Measurements from ENCODE around the gene VSTM4. TPM values are rescaled to one million over a fixed set of nuclear protein-coding genes. Genes with fewer than 3 reads are reported as not detected.

Gene VSTM4
- total and polyA plus RNA-seq, 2 of the 4 experiments (the other 2 are of a cell fraction), result 2.4 to 2.9 TPM

DNA sequence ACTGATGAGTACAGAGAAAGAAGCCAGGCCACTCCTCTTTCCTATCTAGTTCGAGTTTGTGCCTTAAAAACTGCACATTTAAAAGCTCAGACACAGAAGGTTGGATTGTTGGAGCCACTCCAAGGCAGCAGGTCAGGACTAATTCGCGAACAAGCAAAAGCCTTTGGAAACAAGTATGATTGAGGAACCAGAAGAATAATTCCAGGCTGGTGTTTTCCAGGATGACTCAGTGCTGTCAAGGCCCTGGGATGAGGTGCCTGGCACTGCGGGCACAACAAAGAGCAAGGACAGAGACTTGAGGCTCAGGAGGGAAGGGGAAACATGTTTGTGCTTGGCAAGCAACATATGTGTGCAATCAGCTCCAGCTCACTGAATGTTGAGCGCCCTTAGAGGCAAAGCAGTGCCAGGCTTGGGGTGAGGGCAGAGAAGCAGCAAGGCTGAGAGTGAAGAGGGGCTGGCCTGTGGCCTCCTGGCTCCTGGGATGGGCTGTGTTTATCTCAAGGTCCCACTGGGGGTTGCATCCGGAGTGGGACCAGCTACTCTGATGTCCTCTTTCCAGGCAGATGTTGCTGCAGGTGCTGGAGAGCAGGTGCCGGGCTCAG, 44.1 kb downstream of the VSTM4 start:
- Histone ChIP-seq H2BK20ac (ENCODE audit: low read depth, low read length) (no peak overlapping the region), H4K8ac (ENCODE audit: low read depth in 2 of 2, low read length in 2 of 2) (no peak overlapping the region), H3K23ac (ENCODE audit: low read depth, low read length) (no peak overlapping the region), H2AK5ac (ENCODE audit: low read depth, low read length) (no peak overlapping the region), H3K27me3 (ENCODE audit: control insufficient read depth, insufficient read depth, low read length) (no peaks in the 10 kb centered on the region), H3K4me2 (ENCODE audit: low read depth, low read length) (no peak overlapping the region), H4K91ac (ENCODE audit: insufficient read depth, low read depth, low read length) (no peak overlapping the region), H3K36me3 (ENCODE audit: control insufficient read depth, insufficient read depth, low read length) (peaks cover 27% of the 10 kb centered on the region; the same call in 1 of the 2 replicates), H3K18ac (ENCODE audit: low read depth, low read length) (no peak overlapping the region), H4K5ac (ENCODE audit: low read depth, low read length) (no peak overlapping the region), H2BK5ac (ENCODE audit: low read depth, low read length, poor library complexity, severe bottlenecking) (no peak overlapping the region), H3K9ac (ENCODE audit: low read depth, low read length) (no peak overlapping the region), H2BK15ac (ENCODE audit: low read depth, low read length) (no peak overlapping the region), H3K9me1 (ENCODE audit: insufficient read depth, low read length) (peaks cover 9% of the 10 kb centered on the region), H3K9me3 (ENCODE audit: control insufficient read depth, insufficient read depth, low read length) (no peaks in the 10 kb centered on the region), H2AFZ (replicated peaks; ENCODE audit: low read length, poor library complexity) (no peak overlapping the region), H2AK9ac (replicated peaks; ENCODE audit: low read depth, low read length, poor library complexity) (no peak overlapping the region), H3K4me1 (ENCODE audit: control insufficient read depth, insufficient read depth, low read length) (no peaks in the 10 kb centered on the region), H3K27ac (ENCODE audit: insufficient read depth, low read length) (no peak overlapping the region), H3K4me3 (ENCODE audit: insufficient read depth, low read depth, low read length) (no peak overlapping the region), H3K14ac (replicated peaks; ENCODE audit: low read depth, low read length) (no peak overlapping the region), H4K20me1 (ENCODE audit: insufficient read depth, low read length) (peaks cover 3% of the 10 kb centered on the region), H3K56ac (ENCODE audit: extremely low read depth, insufficient read depth, low read length) (no peak overlapping the region), H3K4ac (ENCODE audit: low read depth, low read length) (no peak overlapping the region), H3K79me1 (ENCODE audit: low read depth in 1 of 2, low read length in 2 of 2) (no peaks in the 10 kb centered on the region), H2BK120ac (ENCODE audit: low read depth, low read length) (no peak overlapping the region)
- ChIA-PET CTCF (no interaction called here), POLR2A (ENCODE audit: unreplicated experiment) (no interaction called here)
- ATAC-seq (ENCODE audit: low read depth) (no peak; the same call in 1 of the 2 replicates), DNase-seq (peak; percentile 32)
- in situ Hi-C loops (cut with MboI; ENCODE audit: low sequenced_read_pairs) (no loop called here), intact Hi-C loops (cut with micrococcal nuclease) (no loop called here), dilution Hi-C loops (cut with HindIII; ENCODE audit: low sequenced_read_pairs, unreplicated experiment) (no loop called here)
- TF ChIP-seq CEBPB (IDR thresholded peaks at IDR 0.05; ENCODE audit: low read depth, low read length) (no peak), SMC3 (IDR thresholded peaks at IDR 0.05; ENCODE audit: low read depth, low read length) (no peak), MAFK (IDR thresholded peaks at IDR 0.05; ENCODE audit: low read depth, low read length) (no peak), POLR2A (IDR thresholded peaks at IDR 0.05; ENCODE audit: low read depth, low read length) (no peak), MAZ (IDR thresholded peaks at IDR 0.05; ENCODE audit: borderline replicate concordance, low read depth, low read length) (no peak), CHD1 (IDR thresholded peaks at IDR 0.05; ENCODE audit: low read depth, low read length) (no peak), NFE2L2 (IDR thresholded peaks at IDR 0.05; ENCODE audit: low read depth, low read length) (no peak), RCOR1 (IDR thresholded peaks at IDR 0.05; ENCODE audit: insufficient replicate concordance, low read length) (no peak), RFX5 (IDR thresholded peaks at IDR 0.05; ENCODE audit: low read depth, low read length) (no peak), RAD21 (IDR thresholded peaks at IDR 0.05; ENCODE audit: low read length) (no peak), FOS (IDR thresholded peaks at IDR 0.05; ENCODE audit: low read depth, low read length) (no peak), MXI1 (IDR thresholded peaks at IDR 0.05; ENCODE audit: borderline replicate concordance, low read depth, low read length) (no peak), BHLHE40 (IDR thresholded peaks at IDR 0.05; ENCODE audit: low read depth, low read length) (no peak)
- TF ChIP-seq, protein P1, sequence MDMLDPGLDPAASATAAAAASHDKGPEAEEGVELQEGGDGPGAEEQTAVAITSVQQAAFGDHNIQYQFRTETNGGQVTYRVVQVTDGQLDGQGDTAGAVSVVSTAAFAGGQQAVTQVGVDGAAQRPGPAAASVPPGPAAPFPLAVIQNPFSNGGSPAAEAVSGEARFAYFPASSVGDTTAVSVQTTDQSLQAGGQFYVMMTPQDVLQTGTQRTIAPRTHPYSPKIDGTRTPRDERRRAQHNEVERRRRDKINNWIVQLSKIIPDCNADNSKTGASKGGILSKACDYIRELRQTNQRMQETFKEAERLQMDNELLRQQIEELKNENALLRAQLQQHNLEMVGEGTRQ (IDR thresholded peaks at IDR 0.05; ENCODE audit: low read depth, low read length), result no peak
- TF ChIP-seq, protein P2, sequence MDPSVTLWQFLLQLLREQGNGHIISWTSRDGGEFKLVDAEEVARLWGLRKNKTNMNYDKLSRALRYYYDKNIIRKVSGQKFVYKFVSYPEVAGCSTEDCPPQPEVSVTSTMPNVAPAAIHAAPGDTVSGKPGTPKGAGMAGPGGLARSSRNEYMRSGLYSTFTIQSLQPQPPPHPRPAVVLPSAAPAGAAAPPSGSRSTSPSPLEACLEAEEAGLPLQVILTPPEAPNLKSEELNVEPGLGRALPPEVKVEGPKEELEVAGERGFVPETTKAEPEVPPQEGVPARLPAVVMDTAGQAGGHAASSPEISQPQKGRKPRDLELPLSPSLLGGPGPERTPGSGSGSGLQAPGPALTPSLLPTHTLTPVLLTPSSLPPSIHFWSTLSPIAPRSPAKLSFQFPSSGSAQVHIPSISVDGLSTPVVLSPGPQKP (IDR thresholded peaks at IDR 0.05; ENCODE audit: borderline replicate concordance, low read depth, low read length), result no peak
- TF ChIP-seq, protein P3, sequence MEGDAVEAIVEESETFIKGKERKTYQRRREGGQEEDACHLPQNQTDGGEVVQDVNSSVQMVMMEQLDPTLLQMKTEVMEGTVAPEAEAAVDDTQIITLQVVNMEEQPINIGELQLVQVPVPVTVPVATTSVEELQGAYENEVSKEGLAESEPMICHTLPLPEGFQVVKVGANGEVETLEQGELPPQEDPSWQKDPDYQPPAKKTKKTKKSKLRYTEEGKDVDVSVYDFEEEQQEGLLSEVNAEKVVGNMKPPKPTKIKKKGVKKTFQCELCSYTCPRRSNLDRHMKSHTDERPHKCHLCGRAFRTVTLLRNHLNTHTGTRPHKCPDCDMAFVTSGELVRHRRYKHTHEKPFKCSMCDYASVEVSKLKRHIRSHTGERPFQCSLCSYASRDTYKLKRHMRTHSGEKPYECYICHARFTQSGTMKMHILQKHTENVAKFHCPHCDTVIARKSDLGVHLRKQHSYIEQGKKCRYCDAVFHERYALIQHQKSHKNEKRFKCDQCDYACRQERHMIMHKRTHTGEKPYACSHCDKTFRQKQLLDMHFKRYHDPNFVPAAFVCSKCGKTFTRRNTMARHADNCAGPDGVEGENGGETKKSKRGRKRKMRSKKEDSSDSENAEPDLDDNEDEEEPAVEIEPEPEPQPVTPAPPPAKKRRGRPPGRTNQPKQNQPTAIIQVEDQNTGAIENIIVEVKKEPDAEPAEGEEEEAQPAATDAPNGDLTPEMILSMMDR (conservative IDR thresholded peaks at IDR 0.05; ENCODE audit: low read depth, low read length), result no peak
- WGBS, 2 experiments (ENCODE audit: extremely low coverage in 2 of 2, insufficient read length in 1 of 2), result 80% methylated on average over 2 of the region's 7 CpGs; no CpG with 5 or more reads in 1 of the 2 experiments
- no TSS peak for BruUV-seq (replicated peaks)
